GM21423 (cell line): ENCODE data around the gene GMDS.

Experiments
- ATAC-seq: cut with Tn5 transposase; IDR thresholded peaks from one replicate; pipeline ENCODE4 v1.9.1; 2021; ENCODE audit warnings: mild to moderate bottlenecking, moderate library complexity; ENCODE audit not compliant: unreplicated experiment

Gene GMDS

DNA sequence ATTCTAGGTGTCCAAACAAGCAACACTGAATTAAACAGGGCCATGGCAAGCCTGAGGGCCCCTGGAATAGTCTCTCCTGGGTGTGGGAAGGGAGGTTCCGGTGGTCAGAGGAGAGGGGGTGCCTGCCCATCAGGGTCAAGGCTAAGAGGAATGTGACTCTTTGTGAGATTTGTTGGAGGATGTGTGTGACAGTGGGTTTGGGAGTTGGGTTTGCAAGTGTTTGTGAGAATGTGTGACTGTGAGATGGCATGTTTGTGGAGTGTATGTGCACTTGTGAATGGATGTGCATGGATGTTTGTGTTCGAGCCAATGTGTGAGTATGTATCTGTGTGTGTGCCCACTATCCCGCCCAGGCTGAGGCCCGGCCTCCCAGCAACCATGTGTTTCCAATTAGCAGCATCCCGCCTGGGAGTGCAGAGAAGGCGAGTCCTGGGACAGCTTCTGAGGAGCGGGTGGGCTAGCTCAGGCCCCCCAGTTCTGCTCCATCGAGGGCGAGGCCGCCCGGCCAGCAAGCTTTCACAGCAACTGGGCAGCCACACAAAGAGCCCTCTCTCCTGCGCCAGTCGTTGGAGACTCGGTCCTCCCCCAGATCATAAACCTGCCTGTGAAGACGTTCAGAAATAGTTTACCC lies 623.1 kb downstream of the GMDS start:
- ATAC-seq: no peak

DNA sequence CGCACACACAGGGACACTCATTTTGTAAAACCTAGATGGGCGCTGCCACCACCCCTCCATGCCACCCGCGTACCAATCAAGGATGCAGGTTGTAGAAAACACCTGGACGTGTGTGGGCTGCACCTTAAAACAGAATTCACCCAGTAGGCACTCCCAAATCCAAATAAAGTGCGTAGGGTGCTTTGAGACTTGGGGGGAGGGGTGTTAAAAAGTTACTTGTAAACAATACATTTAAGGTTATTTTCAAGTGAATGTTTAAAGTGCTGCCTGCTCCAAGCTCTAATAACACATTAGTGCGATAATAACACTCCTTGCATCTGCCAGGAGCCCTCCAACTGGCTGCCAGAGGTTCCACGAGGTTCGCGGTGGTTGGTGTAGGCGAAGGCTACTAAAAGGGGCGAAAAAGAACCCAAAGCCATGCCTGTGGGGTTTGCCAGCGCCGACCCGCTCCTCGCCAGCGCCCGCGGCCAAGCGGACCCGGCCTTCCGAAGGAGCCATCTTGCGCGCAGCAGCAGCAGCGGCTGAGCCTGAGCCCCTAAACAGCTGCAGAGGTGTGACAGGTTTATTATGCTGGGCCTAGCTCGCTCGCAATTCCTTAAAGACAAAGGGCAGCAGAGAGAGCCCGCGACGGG lies 624.2 kb downstream of the GMDS start:
- no peak for ATAC-seq

DNA sequence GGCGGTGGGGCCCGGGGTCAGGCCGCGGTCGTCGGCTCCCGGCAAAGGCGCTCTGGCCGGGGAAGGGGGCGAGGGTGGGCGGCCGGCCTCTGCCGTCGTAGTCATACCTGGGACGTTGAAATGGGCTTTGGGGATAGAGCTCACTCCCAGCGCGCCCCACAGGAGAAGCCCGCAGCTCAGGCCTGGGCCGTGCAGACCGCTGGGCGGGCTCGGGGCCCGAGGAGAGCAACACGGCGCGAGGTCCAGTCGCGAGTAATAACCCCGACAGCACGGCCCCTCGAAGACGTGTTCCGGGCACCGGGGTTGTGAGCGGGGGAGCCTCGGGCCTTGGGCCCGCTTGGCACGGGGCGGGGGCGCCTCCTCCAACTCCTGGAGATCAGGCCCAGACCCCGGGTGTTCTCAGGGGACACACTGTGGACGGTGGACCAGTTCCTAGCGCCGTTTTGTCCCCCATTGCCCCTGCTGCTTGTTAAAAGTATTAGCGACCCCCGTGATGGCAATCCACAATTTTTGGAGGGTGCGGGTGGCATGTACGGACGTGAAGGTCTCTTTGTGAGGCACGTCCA lies 624.8 kb downstream of the GMDS start:
- no peak for ATAC-seq

DNA sequence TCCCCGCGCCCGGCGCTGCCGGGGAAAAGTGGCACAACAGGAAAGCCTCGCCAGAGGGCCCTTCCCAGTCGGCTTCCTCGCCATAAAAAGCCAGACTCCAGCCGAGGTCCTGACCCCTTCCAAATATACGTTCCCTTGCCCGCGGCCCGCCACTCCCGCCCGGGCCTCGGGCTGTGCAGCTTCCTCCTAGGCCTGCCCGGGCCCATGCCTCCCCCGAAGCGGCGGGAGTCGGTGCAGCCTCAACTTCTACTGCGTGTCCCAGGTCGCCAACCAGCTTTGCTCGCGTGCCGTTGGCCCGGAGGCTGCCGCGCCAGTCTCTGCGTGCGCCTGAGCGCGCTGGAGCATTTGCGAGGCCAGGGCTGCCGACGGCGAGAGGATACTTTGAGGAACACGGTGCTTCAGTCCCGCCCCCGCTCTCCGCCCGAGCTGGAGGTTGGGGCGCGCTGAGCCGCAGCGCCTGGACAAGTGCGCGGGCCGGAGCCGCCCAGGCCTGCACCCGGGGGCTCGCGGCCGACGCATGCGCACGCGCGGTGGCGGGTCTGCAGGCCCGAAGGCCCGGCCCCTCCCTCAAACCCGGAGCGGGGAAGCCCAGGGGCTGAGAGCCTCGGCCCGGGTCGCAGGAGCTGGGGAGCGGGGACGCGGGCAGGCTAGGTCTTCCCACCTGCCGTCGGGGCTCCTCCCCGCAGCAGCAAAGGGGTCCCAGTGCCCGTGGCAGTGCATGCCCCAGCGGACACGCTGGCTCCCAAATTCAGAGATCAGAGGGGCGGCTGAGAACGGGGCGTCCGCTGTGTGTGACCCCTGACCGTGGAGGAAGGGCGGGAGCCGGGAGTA lies 625.5 kb downstream of the GMDS start:
- ATAC-seq: no peak

DNA sequence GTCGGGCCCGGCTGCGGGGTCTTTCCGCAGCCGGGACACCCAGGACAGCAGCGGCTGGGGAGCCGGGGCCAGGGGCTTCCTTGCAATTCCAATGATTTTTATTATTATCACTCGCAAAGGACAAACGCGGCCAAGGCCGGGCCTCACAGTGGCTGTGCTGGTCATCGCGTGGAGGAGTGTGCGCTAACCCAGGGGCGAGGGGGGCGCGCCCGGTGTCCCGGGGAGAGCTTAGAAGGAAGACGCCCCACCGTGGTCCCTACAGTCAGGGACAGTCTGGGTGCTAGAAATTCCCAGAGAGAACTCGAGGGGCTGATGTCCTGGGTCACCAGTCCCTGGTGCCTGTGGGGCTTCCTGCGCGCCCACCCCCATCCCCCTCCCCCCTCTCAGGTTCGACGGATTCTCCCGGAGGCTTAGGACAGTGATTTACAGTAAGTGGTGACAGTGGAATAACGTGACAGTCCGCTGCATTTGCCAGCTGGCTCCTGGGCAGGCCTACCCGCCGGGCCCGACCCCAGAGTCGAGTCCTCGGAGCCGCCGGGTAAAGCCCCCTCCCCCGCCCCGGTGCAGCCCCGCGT lies 626.2 kb downstream of the GMDS start:
- ATAC-seq: no peak

DNA sequence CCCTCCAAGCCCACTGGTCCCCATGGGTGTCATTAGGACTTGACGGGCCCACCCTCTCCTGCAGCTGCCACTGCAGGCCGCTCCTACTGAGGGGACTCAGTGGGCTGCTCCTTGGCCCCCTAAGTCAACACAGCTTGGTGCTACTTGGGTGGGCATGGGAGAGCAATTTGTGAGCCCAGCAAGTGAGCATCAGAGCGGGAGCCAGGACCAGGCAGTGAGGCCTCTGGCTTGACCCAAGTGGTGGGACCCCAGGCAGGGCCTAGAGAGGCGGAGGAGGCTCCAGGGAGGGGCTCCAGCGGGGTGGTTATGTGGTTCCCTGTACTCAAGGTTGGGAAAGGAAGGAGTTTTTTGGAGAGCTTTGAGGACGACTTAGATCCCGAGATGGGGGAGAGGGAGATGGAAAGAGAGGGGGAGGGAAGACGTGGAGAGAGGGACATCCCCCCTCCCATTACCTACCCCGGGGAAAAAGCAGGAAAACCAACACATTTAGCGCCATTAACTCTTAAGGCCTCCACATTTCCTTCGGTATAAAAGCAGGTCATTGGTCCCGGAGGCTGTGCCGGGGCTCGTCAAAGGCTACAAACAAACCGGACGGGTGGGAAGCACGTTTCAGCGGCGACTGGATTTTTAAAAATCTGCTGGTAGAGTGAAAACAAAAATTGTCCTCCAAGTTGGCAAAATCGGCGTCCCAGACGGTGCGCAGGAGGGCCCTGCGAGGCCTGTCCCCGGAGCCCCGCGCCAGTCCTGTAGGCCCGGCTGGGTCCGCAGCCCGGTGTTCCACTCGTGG lies 626.9 kb downstream of the GMDS start:
- ATAC-seq: no peak

DNA sequence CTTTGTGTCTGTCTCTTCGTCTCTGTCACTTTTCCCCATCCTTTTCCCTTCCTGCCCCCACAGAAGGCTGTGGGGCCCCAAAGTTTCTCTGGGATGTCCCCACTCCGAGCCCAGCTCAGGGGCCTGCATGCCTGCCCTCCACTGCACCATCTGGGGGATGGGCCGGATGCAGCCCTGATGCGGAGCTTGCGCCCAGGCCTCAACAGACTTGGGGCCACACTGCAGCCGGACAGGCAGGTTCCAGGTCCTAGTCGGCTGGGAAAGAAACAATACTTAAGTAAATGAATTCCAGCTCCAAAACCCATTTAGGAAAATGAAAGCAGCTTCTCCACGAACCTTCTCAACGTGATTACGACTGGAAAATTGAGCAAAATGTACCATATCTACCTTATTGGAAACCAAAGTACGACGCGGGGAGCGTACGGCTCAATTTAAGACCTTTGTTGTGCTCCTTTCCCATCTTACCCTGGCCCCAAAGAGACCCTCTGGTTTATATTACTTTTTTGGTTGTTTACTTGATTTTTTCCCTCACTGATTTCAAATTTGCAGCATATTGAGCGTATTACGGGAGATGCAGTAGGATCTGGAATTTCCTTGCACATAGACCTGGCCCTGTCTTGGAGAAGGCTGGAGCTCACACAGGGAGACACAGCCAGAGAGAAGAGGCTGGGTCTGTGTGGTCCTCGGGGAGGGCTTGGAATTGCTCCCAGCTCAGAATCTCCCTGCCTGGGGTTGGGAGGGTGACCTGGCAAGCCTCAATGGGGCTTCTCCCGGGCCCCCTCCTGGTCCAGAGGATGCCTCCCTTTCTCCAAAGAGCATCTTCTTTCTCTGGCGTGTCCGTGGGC lies 627.7 kb downstream of the GMDS start:
- ATAC-seq: no peak

DNA sequence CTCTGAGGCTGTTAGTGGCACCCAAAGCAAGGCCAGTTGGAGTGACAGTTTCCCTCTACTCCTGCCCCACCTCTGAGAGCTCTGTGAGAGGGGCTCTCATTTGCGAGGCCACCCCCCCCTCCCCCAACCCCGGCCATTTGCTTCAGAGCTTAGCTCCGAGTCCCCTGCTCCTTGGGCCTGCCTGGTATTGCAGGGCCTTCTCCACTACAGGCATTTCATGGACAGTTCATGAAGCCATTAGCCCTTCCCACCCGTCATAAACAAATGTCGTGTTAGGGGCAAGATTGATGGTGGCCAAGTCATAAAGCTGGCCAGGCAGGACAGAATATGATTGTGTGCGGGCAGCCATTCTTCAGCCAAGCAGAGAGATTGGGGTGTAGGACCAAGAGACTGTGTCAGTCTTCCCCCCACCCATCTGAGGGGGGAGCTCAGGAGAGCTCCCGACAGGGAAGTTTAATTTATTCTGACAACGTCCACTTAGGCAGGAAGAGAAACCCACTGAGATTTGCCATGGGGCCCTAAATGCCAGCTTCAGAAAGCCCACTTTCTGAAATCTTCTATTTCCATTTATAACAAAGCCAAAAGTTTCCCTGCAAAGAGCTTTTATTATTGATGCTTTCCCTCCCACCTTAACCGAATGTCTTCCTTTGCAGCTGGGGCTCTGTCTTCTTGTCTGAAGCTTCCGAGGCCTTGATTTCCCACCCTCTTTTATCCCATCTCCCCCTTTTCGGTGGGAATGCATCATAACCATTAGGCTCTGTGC lies 628.5 kb downstream of the GMDS start:
- ATAC-seq: no peak

DNA sequence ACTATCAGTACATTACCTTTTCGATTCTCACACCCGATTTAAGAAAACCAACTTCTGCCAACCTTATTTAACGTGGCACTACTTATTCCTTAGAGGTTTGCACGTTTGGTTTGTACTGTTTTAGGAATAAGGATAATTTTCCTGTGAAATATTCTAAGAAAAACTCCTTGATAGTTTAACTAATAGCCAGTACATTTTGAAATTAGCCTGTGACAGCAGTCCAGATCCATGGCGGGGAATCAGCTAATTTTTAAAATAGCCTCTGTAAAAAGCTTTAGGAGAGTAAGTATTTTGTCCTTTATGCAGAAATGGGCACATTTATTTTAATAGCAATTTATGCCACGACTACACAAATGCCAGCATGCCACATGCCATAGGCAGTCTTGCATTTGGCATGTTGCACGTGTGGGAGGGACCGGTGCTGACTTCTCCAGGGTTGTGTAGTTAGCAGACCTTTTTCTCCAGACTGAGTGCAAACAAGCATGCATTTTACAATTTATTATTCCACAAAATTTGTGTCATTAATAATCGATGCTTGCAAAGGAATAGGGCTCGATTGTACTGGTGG lies 629.5 kb downstream of the GMDS start:
- no peak for ATAC-seq

DNA sequence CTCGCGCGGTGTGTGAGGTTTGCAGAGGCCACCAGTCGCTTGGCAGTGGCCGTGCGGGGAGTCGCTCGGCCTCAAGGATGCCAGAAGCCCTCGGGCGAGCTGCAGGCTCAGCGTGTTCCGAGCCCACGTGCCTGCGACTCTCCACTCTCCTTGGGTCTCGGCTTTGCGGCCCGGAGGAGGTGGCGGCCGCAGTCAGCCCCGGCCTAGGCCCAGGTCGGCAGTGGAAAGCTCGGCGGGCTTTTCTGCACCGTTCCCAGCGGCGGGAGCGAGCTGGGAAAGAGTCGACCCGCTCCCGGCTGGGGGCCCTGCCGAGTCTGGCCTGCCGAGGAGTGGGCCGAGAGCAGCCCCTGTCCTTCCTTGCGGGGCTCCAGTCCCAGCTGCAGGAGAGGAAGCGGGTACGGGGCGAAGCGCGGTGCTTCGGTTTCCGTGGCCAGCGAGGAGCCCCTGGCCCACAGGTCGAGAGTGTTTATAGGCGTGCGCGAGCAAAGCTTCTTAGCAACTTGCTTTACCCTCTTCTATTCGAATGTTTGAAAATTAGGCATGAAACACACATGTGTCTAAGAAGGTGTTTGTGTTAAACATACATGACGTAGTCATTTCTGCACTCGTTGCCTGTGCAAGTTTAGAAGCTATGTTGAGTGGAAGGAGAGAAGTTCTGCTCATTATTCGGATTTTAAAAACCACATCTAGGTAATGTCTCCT lies 630.1 kb downstream of the GMDS start:
- ATAC-seq: no peak

DNA sequence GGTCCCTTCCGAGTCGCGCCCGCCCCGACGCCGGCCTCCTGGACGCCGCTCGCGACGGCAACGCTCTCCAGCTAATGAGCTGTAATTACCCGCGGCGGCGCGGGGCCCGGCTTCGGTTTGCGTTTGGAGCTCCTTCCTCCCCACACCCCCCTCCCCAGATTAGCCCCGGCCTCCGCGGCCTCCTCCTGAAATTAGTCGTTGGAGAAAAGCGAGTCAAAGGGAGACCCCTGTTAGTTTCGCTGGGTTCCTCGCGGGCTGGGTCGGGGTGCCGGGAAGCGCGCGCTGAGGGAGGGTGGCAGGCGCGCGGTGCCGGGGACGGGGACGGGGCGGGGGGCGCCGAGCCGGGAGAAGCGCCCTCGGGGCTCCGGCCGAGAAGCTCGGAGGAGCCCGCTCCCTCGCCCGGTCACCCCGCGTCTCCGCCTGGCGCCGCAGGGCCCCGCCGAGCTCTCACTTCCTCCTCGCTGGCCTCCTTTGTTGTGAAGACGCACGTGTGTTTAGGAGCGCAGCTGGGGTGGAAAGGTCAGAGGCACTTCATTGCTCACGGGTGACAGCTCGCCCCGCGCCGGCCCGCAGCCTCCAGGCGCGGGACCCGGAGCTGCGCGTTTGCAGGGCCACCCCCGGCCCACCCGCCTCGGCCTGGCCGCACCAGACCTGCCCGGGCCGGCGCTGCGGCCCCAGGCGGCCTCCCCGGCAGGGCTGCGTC lies 630.8 kb downstream of the GMDS start:
- no peak for ATAC-seq

DNA sequence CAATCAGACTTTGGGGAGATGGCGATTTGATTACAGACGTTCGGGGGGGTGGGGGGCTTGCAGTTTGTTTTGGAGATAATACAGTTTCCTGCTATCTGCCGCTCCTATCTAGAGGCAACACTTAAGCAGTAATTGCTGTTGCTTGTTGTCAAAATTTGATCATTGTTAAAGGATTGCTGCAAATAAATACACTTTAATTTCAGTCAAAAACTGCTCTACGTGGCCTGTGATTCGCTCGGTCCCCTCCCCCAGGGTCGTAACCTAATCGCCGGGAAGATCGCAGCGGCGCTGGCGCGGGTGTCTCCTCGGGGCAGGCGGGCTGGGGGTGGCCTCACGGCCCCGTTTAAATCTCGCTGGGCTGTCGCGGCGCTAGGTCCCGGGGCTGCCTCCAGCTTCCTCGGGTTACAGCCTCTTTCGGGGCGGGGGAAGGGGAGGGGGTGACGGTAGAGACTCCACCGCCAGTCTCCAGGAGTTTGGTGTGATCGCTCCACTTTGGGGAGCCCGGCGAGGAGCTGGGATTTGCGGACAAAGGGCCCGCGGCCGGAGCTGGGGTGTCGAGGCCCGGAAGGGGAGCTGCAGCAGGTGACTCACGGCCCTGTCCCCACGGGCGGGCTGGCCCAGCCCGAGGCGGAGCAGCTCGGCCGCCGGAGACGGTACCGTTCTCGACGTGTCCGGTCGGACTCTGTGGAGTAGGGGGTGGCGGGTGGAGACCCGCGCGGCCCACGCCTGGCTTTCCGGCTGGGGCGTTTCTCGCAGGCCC lies 631.5 kb downstream of the GMDS start:
- no peak for ATAC-seq

DNA sequence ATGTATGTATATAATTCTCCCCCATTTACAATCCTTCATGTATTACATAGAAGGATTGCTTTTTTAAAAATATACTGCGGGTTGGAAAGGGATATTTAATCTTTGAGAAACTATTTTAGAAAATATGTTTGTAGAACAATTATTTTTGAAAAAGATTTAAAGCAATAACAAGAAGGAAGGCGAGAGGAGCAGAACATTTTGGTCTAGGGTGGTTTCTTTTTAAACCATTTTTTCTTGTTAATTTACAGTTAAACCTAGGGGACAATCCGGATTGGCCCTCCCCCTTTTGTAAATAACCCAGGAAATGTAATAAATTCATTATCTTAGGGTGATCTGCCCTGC lies 632.1 kb downstream of the GMDS start:
- ATAC-seq: no peak

DNA sequence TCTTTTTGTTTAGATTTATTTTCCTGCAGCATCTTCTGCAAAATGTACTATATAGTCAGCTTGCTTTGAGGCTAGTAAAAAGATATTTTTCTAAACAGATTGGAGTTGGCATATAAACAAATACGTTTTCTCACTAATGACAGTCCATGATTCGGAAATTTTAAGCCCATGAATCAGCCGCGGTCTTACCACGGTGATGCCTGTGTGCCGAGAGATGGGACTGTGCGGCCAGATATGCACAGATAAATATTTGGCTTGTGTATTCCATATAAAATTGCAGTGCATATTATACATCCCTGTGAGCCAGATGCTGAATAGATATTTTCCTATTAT lies 632.5 kb downstream of the GMDS start:
- no peak for ATAC-seq

DNA sequence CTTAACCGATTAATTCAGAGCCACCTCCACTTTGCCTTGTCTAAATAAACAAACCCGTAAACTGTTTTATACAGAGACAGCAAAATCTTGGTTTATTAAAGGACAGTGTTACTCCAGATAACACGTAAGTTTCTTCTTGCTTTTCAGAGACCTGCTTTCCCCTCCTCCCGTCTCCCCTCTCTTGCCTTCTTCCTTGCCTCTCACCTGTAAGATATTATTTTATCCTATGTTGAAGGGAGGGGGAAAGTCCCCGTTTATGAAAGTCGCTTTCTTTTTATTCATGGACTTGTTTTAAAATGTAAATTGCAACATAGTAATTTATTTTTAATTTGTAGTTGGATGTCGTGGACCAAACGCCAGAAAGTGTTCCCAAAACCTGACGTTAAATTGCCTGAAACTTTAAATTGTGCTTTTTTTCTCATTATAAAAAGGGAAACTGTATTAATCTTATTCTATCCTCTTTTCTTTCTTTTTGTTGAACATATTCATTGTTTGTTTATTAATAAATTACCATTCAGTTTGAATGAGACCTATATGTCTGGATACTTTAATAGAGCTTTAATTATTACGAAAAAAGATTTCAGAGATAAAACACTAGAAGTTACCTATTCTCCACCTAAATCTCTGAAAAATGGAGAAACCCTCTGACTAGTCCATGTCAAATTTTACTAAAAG lies 633.0 kb downstream of the GMDS start:
- no peak for ATAC-seq

DNA sequence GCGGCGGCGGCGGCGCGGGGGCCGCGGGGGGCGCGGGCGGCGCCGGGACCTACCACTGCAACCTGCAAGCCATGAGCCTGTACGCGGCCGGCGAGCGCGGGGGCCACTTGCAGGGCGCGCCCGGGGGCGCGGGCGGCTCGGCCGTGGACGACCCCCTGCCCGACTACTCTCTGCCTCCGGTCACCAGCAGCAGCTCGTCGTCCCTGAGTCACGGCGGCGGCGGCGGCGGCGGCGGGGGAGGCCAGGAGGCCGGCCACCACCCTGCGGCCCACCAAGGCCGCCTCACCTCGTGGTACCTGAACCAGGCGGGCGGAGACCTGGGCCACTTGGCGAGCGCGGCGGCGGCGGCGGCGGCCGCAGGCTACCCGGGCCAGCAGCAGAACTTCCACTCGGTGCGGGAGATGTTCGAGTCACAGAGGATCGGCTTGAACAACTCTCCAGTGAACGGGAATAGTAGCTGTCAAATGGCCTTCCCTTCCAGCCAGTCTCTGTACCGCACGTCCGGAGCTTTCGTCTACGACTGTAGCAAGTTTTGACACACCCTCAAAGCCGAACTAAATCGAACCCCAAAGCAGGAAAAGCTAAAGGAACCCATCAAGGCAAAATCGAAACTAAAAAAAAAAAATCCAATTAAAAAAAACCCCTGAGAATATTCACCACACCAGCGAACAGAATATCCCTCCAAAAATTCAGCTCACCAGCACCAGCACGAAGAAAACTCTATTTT lies 633.7 kb downstream of the GMDS start:
- ATAC-seq: no peak
